Measurements from ENCODE around the gene GCK. TPM values are rescaled to one million over a fixed set of nuclear protein-coding genes. Genes with fewer than 3 reads are reported as not detected.
A peak's percentile ranks its signal among the peaks of the same experiment; 100 is the strongest.
"Not testable (repeated sequence)": the region's sequence is repeated elsewhere in the genome, so short reads cannot be mapped to it uniquely, and the experiment has no call there.

GCK gene
- total RNA-seq, 4 donors from 2014 or later = not detected

GRCh38 chr7:44210107-44210506, 20.9 kb upstream of the GCK start:
- Histone ChIP-seq H3K27me3 (no peaks in the 10 kb centered on the region), H3K9me3 (no peaks in the 10 kb centered on the region), H3K4me1 (no peaks in the 10 kb centered on the region), H3K4me3 (no peak overlapping the region), H3K36me3 (peaks cover 0 to 88% (median 0%) of the 10 kb centered on the region in 3 donors), H3K27ac (no peak overlapping the region)
- DNase-seq = peak in 1 of 3 donors; percentile 7
- TF ChIP-seq CTCF (IDR thresholded peaks at IDR 0.05) (no peak), POLR2A (IDR thresholded peaks at IDR 0.05) (no peak)

- no peak overlapping the region for H3K4me3 ChIP-seq
- peaks cover 0 to 11% (median 0%) of the 10 kb centered on the region in 4 donors for H3K4me1 ChIP-seq
- H3K27ac ChIP-seq = no peak overlapping the region
- DNase-seq = peak in 1 of 3 donors; percentile 22
- TF ChIP-seq POLR2A (IDR thresholded peaks at IDR 0.05) = no peak
- TF ChIP-seq CTCF (IDR thresholded peaks at IDR 0.05) = no peak
- H3K36me3 ChIP-seq = peaks cover 0 to 94% (median 0%) of the 10 kb centered on the region in 3 donors
- H3K27me3 ChIP-seq = no peaks in the 10 kb centered on the region
- no peaks in the 10 kb centered on the region for H3K9me3 ChIP-seq
These were observed 18.8 kb upstream of the GCK start for GRCh38 chr7:44208085-44208484.

- Histone ChIP-seq H3K4me1 (peaks cover 0 to 28% (median 3%) of the 10 kb centered on the region in 4 donors), H3K27ac (no peak overlapping the region), H3K4me3 (no peak overlapping the region), H3K27me3 (no peaks in the 10 kb centered on the region), H3K9me3 (no peaks in the 10 kb centered on the region), H3K36me3 (peaks cover 0 to 74% (median 0%) of the 10 kb centered on the region in 3 donors)
- peak in 1 of 3 donors; percentile 14 for DNase-seq
- no peak for TF ChIP-seq CTCF (IDR thresholded peaks at IDR 0.05)
- TF ChIP-seq POLR2A (IDR thresholded peaks at IDR 0.05) = no peak
These were observed 16.8 kb upstream of the GCK start for GRCh38 chr7:44206008-44206407.

GRCh38 chr7:44201813-44202212, 12.6 kb upstream of the GCK start:
- H3K4me1 ChIP-seq = peaks cover 0 to 28% (median 3%) of the 10 kb centered on the region in 4 donors
- H3K36me3 ChIP-seq = peaks cover 0 to 32% (median 0%) of the 10 kb centered on the region in 3 donors
- no peaks in the 10 kb centered on the region for H3K27me3 ChIP-seq
- H3K27ac ChIP-seq = no peak overlapping the region
- TF ChIP-seq POLR2A (IDR thresholded peaks at IDR 0.05) (no peak), CTCF (IDR thresholded peaks at IDR 0.05) (no peak)
- no peak for DNase-seq
- H3K4me3 ChIP-seq = peak overlapping the region; percentile 70 to 97 (median 80)
- H3K9me3 ChIP-seq = no peaks in the 10 kb centered on the region

- TF ChIP-seq POLR2A (IDR thresholded peaks at IDR 0.05) (peak; percentile 88 to 90), CTCF (IDR thresholded peaks at IDR 0.05) (peak; percentile 62 to 89 (median 80))
- Histone ChIP-seq H3K4me1 (peaks cover 0 to 28% (median 3%) of the 10 kb centered on the region in 4 donors), H3K9me3 (no peaks in the 10 kb centered on the region), H3K27me3 (no peaks in the 10 kb centered on the region), H3K4me3 (peak within 1 kb of the TSS; percentile 70 to 97 (median 80)), H3K36me3 (peaks cover 0 to 22% (median 0%) of the 10 kb centered on the region in 3 donors), H3K27ac (peak within 1 kb of the TSS; percentile 69 to 86 (median 71))
- DNase-seq = peak; percentile 94 to 98 (median 95)
These were observed 11.6 kb upstream of the GCK start, which contains the start of gene YKT6 for GRCh38 chr7:44200699-44201461. TSS of gene YKT6 (plus strand) at chr7:44200978. CDS start at chr7:44201136, 158 bp downstream.

- H3K27me3 ChIP-seq, H3K27ac ChIP-seq, H3K9me3 ChIP-seq, DNase-seq: not testable (repeated sequence)
- Histone ChIP-seq H3K4me3 (peak overlapping the region in 1 of 4 donors; percentile 75), H3K36me3 (peaks cover 0 to 15% (median 0%) of the 10 kb centered on the region in 3 donors), H3K4me1 (peaks cover 0 to 28% (median 3%) of the 10 kb centered on the region in 4 donors)
These were observed 10.9 kb upstream of the GCK start for GRCh38 chr7:44200163-44200562.

Measured in Peyer's patch (tissue), 4 donors.